GDM1 (cell line): Measurements from ENCODE around the gene LSM12.

Experiments used
- DNase-seq: peaks from one replicate; lab custom pipeline; 2025; lab: John Stamatoyannopoulos, UW

LSM12 gene

DNA sequence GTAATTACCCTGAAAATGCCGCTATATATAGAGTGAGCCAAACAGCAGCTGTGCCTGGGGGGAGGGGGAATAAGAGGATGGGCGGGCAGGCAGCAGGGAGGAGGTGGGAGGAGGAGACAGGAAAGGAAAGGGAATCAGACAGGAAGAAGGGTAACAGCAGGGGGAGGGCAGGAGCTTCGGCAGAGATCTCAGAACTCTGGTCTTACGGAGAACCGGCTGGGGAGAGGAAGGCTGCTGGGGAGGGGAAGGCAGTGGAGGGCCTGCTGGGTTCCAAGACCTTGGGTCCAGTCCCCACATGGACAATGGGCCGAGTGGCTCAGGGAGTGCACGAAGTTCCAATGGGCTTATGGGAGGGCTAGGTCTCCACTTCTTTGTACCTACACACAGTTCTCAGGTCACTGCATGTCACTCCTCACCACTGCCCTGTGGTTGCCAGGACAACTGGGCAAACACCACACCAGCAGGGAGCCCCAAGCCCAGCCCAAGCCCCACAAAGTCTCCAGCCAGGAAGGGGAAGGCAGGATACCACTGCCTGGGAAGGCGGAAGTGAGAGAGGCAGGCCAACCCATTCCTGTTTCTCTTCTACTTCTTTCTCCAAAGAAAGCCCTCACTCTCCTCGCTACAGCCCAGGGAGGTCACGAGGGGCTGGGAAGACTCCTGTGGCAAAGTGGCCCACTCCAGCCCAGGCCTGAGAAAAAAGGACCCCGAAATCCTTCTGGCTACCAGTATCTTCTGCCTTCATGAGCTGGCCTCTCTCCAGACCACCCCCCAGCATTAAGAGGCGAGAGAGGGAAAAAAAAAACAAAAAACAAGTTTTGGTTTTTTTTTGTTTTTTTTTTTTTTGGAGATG, 29.4 kb upstream of the LSM12 start:
- peak; percentile 85 for DNase-seq

DNA sequence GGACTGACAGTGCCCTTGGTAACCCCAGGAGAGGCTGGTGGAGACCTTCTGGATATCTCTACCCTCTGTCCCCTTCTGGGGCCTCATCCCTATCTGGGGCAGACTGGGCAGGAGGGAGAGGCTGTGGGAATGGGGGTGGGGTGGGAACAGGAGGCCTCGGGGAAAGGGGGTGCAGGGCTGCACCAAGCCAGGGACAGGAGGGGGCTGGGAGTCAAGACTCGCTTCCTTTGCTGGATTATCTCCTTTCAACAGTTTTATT, 28.8 kb upstream of the LSM12 start:
- no peak for DNase-seq

DNA sequence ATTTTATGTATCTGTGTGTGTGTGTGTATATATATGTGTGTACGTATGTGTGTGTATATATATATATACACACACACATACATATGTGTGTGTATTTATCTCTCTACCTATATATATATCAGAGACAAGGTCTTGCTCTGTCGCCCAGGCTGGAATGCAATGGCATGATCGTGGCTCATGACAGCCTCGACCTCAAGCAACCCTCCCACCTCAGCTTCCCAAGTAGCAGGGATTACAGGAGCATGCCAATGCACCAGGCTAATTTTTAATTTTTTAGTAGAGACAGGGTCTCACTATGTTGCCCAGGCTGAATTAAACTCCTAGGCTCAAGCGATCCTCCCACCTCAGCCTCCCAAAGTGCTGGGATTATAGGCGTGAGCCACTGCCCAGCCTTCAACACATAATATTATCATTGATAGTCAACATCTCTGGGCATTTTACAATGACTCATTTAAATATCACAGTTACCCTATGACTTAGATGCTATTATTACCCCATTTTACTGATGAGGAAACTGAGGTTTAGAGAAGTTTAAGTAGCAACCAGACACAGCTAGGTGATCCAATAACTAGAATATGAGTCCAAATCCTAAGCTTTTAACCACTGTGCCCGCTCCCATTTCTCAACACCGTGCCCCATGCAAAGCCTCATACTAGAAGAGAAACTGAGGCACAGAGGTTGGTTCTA, 28.4 kb upstream of the LSM12 start:
- DNase-seq = no peak

DNA sequence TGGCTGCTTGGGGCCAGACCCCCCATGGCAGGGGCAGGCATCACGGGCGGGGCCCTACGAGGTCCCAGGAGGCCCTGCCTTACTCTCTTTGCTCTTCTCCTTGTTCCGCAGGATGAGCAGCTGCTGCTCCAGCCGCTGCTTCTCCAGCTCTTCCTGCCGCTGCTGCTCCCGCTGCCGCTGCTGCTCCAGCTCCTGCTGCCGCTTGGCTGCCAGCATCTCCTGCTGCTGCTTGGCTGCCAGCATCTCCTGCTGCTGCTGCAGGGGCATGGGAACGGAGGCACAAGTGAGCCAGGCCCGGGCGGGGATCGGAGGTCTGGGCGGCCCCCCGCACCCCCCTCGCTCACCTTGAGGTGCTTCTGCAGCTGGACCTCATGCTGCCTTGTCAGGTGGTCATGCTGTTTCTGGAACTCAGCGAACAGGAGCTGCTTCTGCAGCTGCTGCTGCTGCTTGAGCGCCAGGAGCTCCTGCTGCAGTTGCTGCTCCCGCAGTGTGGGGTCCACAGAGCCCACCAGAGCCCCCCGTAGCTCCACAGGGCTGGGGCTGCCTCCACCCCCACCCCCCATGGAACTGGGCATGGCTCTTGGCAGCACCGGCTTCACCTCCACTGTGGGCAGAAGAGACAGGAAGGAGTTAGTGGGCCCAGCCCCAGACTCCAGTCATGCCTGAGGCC, 26.9 kb upstream of the LSM12 start:
- no peak for DNase-seq

DNA sequence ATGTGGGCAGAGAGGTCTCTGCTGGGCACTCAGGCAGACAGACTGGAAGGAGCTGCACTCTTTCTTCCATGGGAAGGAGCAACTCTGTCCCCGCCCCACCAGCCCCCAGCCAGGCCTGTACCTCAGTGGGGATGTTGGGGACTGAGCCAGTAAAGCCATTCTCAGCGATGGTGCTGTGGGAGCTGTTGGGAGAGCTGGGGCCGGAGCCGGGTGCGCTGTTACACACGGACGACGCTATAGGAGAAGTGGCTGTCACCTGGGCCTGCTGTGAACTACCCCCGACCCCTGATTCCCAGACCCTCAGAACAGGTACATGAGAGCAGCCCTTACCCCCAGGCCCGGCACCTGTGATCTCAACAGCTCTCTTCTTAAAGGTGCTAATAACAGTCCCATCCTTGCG, 25.6 kb upstream of the LSM12 start:
- no peak for DNase-seq

DNA sequence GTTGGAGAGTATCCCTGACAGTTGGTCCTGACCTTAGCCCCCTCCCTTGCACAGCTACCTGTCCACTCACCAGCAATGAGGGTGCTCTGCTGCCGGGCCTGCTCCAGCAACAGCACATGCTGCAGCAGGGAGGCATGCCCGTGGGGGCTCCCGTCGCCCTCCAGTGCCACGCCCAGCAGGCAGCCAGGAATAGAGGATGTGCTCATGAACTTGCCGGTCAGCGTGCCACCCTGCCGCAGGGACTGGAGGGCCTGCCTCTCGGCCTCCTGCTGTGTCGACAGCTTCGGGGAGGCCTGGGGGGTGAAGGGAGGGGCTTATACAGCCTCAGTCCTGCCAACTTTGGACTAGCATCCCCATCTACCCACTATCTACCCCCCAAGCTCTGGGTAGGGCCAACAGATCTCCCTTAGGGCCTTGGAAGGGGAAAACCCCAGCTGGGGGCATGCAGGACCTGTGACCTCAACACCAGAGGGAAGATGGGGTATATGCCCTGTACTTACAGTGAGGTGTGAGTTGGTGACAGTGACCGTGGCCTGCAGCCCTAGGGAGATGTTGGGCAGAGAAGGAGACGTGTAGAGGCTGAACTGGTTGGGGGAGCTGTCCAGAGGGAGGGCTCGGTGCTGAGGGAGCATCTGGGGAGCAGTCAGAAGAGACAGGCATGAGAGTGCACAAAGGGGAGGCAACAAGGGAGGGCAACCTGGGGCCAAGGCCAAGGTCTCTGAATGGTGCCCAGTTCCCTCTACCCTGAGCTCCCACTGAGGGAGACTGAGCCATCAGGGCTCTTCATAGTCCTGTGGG, 24.9 kb upstream of the LSM12 start:
- DNase-seq = no peak

DNA sequence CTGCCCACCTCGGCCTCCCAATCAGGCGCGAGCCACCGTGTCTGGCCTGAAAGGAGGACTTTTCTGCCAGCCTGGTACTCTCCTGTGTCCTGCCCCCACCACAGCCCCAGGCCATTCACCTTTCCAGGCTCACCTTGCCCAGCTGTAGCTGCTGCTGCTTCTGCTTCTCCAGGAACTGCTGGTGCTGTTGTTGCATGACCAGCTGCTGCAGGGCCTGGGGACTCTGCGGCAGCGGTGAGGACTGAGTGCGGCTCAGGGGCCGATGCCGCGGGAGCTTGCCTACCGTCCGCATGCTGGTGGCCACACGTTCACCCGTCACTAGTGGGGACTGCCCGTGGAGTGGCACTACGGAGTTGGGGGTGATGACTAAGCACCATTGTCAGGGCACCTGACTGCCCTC, 21.8 kb upstream of the LSM12 start:
- no peak for DNase-seq

DNA sequence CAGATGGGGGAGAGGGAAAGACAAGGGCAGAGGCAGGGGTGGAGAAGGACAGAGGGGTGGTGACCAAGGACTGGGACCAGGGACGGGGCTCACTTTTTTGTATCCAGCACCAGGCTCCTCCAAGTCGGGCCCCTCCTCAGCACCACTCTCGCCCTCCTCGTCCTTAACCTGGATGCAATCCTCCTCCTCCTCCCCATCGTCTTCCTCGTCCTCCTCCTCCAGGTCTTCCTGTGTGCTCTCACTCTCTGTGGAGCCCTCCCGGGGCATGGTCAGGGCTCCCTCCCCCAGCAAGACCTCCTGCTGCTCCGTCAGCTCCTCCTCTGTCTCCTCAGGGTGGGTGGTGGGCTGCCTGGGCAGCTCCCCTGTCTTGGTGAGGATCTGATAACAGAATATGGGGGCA, 20.8 kb upstream of the LSM12 start:
- DNase-seq = no peak

DNA sequence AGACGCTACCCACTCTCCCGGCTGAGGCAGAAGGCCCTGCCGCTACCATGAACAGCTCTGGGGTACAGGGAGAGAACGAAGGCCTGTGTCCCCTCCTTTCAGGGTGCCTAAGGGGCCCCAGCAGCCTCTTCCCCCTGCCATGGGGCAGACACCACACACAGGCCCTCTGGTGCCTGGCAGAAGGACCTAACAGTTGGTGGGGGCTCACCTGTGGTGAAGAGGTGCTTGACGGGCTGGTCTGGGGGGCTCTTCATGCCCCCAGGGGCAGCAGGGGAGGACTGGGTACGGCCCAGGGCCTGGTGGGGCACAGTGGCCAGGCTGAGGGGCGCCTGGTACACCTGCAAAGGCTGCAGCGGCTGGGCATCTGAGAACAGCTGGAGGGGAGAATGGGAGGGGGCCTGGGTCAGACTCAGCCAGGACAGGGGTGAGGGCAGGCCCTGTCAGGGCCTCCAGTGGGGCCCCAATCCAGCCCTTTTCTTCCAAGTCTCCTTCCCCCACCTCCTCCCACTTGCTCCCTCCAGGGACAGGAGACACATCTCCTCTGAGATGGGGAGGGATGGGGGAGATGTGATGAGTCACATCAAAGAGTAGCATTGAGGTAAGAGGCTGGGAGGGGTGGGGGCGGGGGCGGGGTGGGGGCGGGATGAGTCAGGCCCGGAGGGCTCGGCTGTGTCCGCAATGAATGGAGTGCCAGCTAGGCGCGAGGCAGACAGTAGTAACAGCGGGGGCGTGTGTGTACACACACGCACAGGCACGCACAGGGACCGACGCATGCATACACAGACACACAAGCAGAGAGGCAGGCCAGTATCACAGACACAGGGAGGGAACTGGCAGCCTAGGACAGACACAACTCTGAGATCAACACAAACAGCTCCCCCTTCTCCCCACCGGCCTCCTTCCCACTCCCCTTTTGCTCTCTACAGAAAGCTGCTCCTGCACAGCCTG, 20.2 kb upstream of the LSM12 start:
- no peak for DNase-seq

DNA sequence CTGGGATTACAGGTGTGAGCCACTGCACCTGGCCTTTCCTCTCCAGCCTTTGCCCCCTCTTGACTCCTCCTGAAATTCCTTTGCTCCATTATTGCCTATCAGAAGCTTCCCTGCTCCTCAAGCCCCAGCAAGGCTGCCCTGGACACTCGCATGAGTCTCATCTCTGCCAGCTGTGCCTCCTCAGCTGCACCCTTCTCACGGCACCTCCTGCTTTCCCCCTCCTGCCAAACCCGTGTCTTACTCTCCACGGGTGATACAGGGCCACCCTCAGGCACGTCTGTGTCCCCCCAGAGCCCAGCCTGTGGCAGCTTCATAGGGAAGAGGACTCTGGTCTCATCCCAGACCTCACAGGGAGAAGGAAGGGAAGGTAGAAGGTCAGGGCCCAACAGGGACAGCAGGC, 19.4 kb upstream of the LSM12 start:
- no peak for DNase-seq

DNA sequence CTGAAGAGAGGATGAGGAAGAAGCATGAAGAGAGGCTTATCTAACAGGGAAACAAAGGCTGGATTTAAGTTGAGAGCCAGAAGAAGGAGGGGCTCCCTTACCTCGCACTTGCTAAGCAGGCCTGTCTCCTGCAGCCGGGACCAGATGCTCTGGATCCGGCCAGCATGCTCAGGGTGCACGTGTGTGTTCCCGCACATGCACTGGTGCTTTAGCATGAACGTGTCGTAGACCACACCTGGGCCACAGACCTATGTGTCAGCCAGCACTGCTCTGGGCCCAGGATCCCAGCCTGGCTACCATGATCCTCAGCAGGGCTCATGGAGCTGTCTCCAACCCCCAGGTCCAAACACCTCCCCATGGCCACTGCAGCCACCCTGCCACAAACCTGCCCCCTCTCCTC, 18.4 kb upstream of the LSM12 start:
- DNase-seq = no peak

DNA sequence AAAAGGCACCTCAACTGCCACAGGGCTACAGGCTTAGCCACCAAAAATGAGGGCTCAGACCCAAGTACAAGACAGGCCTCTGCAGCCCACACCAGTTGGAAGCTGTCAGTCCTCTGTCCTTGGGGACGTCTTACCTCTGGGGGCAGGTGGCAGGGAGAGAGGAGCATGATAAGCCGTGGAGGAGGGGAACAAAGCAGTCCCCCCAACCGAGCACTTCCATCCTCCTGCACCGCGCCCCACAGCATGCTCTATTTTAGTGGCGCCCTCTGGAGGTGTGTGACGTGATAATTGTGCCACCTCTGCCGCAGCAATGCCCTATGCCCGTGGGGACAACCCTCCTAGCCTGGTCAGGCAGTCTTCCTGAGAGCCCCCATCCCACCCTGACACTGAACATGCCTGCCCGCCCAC, 17.7 kb upstream of the LSM12 start:
- DNase-seq = no peak

DNA sequence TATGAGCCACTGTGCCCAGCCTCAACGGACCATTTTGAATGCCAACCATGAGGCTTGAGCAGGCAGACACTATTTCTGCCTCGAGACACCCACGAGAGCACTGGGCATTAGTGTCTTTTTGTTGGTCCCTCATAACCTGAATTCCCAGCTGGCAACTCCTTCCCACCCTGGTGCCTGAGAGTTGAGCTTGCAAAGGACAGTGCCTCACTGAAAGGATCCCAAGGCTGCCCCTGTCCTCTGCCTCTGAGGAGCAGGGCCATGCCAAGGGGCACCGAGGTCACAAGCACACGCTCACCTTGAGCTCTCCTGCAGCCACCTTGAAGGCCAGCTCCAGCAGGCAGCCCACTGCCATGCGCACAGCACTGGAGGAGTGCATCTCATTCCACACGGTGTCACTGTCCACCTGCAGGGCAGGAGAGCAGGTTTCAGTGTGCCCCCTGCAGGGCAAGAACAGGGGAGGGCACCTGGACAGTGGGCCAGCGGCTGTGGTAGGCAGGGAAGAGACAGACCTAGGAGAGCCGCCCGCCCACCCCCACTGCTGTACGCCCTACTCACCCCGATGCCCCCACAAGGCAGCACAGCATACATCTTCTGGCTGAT, 16.9 kb upstream of the LSM12 start:
- no peak for DNase-seq

DNA sequence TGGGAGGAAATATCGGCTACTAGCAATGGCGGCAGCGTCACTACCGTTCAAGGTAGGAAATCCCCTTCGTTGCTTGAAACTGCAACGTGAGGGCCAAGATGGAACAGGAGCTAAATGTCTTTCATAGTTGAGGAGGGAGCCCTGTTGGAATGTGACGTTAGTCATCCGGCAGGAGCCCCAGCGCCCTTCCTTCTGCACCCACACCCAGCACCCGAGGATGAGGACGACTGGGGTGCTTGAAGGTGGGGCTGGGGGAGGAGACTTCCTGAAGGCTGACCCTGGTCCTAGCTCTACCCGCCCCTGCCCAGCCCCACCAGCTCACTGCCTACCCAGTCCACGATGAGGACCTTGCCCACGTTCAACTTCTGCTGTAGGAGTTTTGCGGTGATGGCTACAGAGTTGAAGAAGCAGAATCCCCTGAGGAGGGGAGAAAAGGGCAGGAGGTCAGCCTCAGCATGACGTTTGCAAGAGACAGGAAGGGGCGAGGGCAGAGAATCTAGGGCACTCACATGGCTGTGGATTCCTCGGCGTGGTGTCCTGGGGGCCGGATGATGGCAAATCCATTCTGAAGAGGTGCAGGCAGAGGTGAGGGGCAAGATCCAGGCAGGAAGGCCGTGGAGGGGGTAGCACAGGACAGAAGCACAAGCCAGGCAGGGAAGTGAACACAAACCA, 15.9 kb upstream of the LSM12 start:
- no peak for DNase-seq

DNA sequence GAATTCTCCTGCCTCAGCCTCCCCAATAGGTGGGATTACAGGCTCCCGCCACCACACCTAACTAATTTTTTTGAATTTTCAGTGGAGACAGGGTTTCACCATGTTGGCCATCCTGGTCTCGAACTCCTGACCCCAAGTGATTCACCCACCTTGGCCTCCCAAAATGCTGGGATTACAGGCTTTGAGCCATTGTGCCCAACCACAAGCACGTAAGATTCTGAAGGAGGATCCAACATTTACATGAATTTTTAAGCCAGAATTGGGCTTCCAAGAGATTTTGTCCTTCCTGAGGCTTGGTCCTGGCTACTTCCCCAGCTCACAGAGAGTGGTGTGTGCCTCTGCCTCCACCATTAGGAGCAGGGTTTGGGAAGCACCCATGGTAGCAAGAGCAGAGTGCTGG, 15.2 kb upstream of the LSM12 start:
- DNase-seq = no peak

DNA sequence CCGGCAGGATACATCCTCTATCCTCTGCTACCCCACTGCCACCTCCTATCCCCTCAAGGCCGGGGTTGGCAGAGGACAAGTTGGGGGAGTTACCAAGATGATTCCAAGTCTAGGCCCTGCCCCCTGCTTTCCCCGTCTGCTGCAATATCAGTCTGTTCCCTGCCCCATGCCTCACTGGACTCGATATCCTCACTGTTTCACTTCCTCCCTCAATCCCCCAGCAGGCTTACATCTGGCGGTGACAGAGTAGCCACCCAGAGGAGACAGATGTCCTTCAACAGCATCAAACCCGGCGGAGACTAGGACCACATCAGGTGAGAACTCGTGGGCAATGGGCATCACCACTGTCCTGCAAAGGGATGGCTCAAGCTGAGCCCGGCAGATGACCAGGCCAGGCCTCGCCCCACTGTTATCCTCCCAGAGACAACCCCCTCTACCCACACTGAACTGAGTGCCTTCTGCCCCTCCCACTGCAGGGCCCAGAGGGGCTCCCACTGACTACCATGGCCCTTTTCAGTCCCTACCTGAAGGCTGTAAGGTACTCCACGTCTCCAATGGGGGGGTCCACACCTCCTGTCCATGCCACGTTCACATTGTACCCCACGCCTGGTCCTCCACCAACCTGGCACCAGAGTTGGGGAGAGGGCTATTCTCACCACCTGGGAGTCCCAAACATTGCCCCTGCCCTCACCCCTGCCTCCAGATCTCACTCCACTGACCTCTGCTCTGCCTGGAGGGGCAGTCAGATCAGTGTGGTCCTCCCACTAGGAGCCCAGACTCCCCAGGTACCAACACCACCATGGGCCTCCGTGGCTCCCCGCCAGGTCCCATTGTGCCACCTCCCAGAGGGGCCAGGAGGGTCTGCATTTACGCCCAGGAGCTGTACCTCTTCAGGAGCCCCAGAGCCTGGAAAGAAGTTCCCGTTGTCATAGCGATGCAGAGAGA, 13.7 kb upstream of the LSM12 start:
- DNase-seq = no peak

DNA sequence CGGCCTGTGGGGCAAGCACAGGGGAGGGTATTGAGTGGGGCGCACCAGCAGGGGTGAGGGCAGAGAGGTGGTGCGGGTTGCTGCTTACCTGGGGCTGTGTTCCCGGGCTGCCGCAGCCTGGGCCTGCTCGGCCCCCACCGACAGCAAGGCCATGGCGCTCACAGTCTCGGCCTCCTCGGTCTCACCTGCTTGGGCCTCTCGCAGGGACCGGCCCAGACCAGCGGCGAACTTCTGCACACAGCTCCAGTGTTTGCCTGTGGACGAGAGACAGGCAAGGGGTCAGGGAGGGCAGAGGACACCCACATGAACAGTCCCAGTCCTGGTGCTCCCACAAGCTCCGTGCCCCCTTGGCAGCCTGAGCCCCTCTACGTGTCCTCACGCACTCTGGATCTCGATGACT, 11.9 kb upstream of the LSM12 start:
- DNase-seq = no peak

DNA sequence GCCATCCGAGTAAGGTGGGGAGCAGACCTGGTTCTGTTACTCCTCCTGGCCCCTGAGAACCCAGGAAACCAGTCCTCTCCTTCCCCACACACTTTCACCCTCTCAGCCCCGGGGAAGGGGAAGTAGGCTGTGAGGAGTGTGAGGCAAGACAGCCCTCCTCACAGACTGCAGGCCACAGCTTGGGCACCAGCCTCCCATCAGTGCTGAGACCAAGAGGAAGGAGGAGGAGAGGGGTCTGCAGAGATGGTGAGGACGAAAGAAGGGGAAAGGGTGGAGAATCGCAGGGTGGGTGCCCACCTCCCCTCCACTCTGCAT, 11.1 kb upstream of the LSM12 start:
- no peak for DNase-seq
